NCI-H526 (cell line): Measurements from ENCODE around the gene COL12A1.
"Not testable (repeated sequence)": the region's sequence is repeated elsewhere in the genome, so short reads cannot be mapped to it uniquely, and the experiment has no call there.

Experiments
- DNase-seq, 2 experiments: peaks; one replicate each; lab custom pipeline; 2025; lab: John Stamatoyannopoulos, UW

The COL12A1 gene

DNA sequence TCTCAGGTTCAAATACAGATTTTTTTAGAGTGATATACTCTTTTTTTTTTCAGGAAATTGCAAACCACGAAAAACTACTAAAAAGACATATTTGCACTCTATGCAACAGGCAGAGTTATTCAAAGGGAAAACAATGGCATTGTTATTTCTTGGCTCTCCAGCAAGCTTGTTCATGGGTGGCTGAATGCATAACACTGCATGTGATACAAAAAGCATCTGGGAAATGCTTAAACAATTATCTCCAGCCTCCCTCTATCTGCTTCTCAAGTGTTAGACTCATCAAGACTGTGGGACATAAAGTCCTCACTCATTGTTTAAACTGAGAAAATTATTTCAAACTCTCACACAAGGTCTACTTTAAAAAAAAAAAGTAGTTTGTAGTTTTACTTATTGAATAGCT is 7.3 kb upstream of the COL12A1 start:
- no peak for DNase-seq

DNA sequence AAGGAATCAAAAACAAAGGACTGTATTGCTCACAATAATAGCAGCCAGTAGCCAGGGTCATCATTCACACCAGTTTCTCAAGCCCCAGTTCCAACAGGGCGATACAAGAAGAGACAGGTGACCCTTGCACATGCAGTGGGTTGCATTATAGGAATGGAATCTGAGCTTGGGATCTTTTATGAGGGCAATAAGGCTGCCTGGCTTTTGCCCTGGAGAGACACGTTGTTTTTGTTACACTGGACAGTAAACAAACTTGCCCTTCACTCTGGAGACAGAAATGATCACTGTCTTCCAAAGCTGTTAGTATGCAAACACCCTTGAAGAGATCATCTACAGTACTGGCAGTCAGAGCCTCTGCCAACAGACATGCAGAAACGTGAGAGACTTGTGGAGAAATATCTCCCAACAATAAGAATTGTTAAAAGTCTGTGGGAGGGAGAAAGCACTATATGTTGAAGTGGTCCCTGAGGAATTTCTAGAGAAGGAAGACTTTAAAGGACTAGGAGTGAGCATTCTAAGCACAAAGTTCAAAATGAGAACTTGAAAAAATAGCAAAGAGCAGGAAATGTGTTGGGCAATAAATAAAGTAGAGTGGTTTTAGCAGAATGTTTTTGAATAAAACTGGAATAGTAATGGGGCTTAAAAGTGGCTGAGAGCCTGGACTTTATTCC is 6.2 kb upstream of the COL12A1 start:
- peak in 1 of 2 experiments; percentile 17 for DNase-seq

DNA sequence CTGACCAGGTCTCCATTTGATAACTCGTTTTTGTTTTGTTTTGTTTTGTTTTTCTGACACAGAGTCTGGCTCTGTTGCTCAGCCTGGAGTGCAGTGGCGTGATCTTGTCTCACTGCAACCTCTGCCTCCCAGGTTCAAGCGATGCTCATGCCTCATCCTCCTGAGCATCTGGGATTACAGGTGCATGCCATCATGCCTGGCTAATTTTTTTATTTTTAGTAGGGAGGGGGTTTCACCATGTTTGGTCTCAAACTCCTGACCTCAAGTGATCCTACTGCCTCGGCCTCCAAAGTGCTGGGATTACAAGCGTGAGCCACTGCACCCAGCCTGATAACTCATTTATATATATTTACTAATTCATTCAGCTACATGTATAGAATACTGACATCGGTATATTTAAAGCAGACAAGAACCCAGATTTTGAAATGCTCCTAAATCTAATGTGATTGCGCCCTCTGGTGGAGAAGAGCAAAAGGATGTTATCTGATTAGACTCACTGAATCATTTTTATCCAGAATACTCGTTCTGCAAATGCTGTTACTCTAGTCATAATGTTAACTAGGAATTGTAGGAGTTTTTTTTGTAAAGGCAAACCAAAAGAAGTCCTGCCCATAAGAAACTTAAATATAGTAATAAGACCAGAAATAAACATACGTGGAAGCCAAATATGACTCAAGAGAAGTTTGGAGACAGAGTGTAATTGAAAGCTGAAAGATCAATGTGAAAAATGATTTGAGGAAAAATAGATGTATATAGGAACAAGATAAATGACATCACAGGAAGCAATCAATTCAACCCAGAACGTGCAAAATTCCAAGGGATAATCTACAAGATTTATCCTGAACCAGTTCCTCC is 5.3 kb upstream of the COL12A1 start:
- peak; percentile 37 to 73 for DNase-seq

DNA sequence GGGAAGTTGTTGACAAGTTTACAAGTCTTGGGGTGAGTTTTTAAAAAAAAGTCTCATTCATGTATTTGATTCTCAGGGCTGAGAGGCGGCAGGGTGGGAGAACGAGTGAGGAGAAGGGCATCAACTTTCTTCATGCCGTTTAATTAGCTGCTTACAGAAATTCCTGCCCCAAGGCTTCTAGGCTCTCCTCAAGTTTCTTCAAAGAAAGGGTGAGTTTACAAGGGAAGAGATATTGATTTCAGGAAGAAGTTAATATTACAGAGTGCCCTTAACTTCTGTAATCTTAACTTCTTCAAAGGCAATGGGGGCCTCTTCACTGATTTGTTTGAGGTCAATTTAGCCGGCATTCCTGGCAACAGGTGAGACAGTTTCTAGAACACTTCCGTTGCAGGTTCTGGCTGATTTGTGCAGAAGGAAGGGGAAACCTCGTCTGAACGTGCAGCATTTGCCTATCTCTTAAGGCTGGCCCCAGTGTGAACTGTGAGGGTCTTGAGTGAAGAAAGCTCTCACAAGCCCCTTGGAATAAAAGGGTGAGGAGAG is 3.4 kb upstream of the COL12A1 start:
- no peak for DNase-seq

DNA sequence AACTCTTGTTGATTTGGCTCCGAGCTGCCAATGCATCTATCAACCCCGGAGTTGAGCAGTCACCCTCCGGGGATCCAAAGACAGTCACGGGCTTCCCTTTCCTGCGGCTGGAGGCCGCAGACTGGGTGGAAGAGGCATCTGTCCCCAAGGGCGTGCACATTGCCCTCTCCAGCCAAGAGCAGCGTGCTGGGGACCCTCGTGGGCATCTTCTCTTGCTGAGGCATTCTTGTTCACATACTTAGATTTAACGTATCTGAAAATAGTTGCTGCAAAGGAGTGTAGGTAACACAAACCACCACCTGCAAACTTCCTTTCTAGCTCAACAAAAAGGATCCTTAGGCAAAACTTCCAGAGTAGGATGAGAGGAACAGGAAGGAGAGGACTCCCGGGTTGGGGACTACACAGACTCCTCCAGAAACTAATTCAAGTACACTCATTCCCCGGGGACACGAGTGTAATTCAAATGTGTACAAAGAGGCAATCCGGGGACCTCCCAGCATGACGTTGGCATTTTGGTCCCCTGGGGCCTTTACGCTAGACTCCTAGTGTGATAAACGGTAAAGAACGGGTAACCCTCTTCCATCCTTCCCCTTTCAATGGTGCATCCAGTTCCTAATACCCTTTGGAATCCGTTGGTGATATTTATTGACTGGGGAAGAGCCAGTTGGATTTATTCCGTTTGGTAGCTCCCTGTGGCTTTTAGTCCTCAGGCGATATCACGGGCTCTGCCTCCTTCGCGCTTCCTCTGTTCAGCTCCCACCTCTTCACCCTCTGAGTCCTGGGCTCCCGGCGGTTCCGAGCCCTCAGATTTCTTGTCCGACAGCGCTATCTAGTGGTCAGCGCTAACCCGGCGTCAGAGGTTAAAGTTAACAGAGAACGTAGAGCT is 2.7 kb upstream of the COL12A1 start:
- DNase-seq: peak; percentile 49 to 85

DNA sequence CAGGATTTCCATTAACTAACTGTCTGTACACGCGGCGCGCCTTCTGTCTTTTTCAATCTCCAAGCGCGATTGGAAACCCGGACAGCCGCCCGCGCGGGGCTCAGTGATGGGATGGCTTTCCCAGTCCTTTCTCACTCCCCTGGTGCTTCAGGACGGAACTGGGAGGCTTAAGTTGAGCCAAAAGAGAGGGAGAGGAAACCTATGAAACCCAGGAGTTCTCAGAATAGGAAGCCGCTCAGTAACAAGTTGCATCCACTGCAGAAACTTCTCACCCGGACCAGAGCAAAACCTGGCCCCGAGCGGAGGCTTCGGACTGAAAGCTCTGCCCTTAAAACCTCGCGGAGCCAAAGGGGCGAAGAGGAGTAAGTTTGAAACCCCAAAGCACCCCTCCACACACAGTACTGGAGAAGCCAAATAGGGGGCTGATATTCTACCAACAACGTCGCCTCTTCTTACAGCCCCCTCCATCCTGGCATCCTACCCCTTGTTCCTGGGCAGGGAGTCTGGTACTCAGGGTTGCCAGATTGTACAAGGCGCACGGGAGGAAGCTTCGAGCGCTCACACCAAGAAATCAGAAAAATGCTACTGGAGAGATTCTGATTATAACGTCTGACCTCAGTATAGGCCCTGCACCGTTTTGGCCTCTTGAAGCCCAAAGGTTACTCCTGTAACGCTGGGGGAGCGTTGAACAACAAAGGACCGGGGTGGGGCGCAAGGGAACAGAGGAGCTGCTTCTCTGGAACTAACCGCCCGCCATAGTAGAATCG is 906 bp upstream of the COL12A1 start:
- no peak for DNase-seq

DNA sequence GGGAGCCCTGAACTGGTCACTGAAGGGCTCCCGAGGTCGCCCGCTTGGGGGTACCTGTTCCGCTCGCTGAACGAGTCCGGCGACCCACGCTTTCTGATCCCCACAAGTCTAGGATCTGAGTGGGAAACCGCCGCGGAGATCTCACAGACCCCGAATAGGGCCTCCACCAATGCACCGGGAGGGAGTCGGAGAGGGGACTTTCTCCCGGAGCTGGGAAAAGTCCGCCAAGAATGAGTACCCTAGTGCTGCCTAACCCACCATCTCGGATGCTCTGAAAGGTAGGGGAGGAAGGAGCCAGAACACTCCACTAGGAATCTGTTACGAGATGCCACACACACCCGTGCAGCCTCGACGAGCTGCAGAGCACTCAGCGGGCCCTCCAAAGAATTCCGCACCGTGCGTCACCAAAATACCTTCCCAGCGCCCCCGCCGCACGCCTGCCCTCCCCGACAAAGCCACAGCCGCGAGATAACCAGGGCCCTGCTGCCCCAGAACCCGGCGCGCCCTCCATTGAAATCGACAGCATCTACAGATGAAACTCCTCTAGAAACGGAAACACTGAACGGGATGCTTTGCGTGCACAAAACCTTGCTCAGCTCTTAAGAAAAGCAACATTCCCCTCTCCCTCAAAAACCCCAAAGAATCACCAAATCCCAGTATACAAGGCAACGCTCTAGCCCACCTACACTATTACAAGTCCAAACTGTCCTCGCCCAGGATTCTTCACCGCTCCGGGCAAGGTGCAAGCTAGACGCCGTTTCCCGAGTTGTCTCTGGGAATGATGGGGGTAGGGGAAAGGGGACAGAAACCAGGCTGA is 686 bp downstream of the COL12A1 start:
- DNase-seq: peak in 1 of 2 experiments; percentile 27

DNA sequence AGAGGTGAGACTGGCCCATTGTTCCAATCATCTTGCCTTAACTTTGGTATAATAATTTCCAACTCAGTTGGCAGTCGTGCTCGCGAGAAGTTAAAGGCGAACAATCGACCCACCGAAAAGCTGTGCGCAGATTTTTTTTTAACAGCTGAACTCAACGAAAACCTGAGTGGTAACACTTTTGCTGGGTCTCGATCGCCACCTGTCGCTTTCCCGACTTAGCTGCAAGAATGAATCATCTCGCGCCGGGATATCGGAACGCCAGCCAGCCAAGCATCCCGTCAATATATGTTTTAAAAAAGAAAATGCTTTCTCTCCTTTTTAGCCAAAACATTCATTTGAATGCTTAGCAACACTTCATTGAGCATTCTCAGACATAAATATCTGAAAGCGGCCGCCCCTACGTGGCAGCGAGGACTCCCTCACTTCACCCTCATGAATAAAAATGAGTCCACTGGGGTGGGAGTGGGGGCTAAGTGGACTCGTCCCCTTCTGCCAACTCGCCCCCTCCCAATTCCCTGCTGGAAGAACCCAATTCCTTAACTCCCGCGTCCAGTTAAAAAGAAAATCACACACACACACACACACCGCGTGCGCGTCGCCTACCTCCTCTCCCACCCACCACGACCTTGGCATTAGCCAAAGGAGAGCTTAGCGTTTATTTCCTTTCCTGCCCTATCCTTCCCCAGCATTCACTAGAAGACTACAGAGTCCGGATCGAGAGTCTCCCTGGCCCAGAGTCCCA is 1.5 kb downstream of the COL12A1 start:
- peak; percentile 15 to 87 for DNase-seq

DNA sequence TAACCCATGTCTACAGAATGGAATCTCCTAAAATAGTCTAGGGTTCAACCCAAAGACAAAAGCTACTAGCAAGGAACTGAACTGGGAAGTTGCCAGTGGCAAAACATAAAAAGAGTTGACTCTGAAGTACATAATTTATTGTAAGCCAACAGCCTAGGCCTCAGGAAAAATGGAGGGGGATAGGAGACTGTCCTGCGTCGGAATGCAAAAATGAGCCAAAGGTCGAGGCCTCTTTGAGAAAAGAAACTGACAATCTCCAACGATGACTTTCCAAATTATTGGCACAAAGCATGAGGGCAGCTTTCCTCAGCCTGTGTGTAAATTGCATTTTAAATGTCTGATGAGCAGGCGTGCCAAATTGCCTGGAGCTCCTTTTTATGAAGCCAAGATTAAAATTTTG is 2.1 kb downstream of the COL12A1 start:
- no peak for DNase-seq

DNA sequence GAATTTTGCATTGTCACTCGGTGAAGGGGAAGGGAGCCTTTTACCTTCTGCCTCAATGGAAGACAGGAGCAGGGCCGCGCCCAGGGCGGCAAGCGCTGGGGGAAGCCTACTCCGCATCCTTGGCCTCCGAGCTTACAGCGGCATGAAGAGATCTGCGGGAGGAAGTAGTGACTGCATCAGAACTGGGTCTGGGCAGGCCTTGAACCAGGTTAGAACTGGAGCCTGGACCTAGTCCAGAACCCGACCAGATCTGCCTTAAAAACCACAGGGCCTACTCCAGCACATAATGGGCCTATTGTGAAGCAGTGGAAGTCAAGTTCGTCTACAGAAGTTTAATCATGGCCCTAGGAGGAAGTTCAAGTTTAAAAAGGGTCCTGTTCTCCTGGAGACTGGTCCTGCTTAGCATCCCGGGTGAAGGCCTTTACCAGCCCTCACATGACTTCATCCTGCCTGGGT is 3.1 kb downstream of the COL12A1 start:
- no peak for DNase-seq

DNA sequence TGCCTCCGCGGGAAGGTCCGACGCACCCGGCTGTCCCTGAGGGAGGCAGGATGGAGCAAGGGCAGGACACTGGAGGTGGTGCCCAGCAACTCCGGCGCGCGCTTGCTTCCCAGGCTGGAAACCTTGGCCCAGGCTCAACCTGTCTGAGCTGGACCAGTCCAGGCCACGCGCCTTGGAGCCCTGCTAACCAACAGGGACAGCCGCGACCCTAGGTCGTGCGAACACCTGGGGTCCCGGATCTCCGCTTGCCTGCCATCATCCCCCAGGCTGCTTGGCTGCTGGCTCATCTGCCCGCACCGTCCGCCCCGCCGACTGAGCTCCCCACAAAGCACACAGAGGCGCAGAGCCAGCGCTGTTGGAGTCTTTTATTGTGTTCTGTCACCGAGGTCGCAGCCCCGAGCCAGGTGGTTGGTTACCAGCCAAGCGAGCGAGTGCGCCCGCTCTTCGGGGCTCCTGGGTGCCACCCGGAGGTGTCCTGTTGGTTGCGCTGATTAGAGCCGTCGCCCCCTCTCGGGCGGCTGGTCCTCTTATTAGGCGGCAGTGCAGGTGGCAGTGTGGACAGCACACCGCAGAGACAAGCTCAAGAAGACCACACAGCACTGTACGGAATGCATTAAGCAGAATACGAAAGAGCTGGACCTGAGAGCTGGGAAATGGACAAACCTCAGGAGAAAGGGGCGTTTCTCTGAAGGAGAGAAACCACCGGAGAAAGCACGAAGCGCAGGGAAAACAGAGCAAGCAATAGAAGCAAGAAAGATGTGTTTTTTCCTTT is 3.8 kb downstream of the COL12A1 start:
- peak; percentile 15 to 70 for DNase-seq

DNA sequence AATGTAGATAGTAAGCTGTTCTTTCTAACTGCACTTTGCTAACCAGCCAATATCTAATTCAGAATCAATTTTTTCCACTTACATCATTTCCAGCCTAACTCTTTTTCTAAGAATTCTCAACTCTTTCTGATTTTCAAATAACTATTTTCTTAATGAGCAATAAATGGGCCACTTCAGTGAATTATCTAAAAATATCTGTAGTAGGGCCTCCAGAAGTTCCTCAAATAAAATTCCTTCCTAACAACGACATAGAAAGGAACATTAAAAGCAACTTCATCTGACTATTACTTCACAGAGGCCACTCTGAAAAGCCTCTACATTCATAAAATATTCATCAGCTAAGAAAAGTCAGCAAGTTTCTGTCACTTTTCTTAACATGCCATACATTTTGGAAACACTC is 4.8 kb downstream of the COL12A1 start:
- no peak for DNase-seq

DNA sequence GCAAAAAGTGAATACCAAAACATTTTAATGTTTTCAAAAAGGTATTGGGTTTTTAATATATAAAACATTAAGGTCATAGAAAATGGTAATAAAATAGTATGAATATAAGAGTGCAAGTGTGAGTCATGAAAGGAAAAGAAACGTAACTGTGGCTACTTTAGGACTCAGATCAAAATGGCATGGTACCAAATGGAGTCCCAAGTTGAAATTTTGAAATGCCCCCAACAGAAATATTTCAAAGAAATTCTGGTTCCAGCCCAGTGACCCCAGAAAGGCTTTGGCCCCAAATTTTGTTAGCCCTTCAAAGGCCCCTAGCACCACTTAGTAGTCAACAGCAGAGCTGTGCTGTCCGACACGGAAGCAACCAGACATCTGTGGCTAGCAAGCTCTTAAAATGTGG is 6.0 kb downstream of the COL12A1 start:
- no peak for DNase-seq

DNA sequence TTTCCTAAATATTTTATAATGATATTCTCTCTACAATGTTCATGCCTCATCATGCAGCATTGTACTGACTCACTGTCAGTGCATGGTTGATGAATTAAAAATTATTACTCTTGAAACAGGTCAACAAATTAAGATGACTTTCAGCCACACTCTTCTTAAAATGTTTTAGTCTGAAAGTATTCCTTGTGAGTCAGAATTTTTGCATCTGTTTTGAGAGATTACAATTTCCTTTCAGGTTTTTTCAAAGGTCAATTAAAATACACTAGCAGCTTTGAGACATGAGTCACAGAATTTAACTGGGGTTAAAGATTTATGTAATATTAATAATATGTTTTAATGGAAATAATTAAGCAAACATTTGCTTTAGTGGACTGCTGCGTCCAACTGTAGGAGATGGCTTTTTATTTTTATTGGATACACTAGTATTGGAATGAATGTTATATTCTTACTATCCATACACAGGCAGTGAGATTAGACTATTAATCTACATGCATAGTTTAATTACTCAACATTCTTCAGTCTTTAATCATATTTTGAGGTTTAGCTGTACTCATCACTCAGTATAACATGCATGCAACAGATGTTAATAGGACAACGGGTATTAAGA is 9.7 kb downstream of the COL12A1 start:
- no peak for DNase-seq

DNA sequence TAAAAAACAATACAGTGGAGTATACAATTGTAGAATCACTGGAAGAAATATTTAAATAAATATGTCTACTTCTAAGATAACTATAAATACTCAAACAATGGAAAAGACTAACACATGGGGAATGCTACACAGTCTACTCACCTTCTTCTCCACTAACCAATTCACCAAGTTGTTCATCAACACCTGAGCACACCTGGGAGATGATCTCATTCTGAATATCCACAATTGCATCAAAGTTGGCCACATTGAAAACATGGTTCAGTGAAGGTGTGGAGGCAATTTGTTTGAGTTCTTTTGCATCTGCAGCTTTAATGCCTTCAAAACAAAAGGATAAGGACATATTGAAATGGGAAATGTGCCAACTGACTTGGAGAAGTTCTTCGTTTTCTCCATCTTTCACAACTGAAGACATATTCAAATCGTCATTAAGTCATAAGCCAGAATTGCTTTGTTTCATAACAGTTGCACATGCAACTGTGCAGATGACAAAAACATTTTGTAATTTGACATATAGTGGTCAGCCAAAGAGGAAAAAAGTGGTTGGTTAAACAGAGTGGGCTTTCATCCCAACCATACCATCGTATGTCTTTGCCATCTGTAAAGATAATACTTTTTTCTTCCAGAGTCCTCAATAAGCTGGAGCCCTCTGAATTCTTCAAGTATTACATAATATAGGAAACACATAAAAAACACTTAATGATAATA is 17.5 kb downstream of the COL12A1 start:
- DNase-seq: no peak

DNA sequence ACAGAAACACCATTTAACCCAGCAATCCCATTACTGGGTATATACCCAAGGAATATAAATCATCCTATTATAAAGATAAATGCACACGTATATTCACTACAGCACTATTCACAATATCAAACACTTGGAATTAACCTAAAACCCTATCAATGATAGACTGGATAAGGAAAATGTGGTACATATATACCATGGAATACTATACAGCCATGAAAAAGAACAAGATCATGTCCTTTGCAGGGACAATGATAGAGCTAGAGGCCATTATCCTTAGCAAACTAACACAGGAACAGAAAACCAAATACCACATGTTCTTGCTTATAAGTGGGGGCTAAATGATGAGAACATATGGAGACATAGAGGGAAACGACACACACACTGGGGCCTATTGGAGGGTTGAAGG is 19.3 kb downstream of the COL12A1 start:
- not testable (repeated sequence) for DNase-seq

DNA sequence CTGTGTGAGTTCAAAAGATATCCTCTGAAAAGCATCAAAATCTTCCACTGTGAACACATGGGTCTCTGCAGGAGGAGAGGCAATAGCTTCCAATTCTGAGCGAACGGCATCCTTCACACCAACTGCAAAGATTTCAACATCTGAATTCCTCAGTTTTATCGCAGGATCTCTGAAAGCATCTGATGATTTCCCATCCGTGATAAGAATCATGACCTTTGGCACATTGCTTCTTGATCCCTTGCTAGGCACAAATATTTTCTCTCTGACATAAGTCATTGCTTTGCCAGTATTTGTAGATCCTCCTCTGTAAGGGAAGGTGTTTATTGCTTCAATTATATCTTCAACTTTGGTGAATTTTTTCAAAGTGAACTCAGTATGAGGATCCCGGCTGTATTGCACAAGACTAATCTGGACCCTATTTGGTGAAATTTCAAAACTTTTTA is 22.7 kb downstream of the COL12A1 start:
- no peak for DNase-seq

DNA sequence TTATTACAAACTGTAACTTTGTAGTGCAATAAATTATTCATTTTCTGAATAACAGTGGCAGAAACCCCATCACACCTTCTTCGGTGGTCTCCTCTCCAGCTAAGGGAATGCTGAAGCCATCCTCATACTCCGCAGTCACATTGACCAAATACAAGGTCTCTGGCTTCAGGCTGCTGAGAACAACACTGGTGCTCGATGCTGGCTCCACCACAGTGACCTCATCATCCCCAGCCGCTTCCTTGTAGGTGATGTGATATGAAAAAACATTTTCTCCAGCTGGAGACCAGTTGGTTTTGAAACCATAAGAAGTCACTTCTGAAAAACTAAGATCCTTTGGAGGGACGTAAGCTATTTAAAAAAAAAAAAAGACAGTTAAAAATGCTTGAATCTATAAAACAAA is 25.0 kb downstream of the COL12A1 start:
- DNase-seq: no peak
